Iris pigment epithelial cell (primary cell): ENCODE data around the gene GSN.
A peak's percentile ranks its signal among the peaks of the same experiment; 100 is the strongest.

Experiments
- DNase-seq: peaks from one replicate; pipeline ENCODE4 v3.0.0-alpha.2; 2011; ENCODE audit warnings: low read depth

The GSN gene

GRCh38 chr9:121303456-121304451 lies 35.8 kb downstream of the GSN start:
- DNase-seq = no peak

DNA sequence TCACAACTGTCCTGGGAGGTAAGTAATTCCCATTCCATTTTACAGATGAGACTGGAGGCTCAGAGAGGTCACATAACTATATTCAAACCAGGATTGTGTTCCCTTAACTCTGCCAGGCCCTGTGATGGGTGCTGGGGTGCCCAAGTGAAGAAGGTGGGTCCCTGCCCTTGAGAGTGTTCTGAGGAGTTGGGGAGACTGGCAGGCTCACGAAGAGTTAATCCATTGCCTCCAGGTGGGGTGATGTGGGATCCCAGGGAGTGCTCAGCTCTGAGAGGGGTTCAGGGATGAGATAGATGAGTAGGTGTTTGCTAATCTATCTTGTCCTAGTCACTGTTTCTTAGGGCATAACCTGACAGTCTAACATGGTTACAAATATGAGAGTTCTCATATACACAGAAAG lies 36.7 kb downstream of the GSN start:
- no peak for DNase-seq

DNA sequence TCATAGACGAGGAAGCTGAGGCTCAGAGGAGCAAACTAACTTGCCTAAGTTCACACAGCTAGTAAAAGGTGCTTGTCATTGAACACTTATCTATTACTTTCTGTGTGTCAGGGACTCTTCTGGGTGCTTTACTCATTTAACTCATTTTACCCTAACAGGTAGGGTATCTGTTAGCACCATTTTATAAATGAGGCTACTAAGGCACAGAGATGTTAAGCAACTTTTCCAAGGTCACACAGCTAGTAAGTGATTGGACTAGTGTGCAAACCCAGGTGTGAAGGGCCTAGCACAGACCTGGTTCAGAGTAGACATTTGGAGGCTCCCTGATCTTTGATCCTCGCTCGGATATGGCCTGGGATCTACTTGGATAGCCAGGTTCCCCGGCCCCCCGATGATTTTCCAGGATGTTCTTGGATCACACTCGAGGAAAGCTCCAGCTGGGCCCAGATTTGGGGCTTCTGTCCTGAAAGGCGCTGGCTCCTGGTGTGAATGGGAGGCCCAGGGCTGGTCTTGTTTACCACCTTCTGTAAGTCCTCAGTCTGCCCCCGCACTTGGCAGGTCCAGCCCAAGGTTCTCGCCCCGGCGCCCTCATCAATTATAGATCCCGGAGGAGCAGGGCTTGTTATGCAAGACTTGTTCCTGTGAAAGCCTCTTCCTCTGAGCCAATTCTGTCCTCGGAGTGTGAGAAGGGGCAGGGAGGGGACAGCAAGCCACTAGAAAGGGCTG lies 37.5 kb downstream of the GSN start:
- no peak for DNase-seq

DNA sequence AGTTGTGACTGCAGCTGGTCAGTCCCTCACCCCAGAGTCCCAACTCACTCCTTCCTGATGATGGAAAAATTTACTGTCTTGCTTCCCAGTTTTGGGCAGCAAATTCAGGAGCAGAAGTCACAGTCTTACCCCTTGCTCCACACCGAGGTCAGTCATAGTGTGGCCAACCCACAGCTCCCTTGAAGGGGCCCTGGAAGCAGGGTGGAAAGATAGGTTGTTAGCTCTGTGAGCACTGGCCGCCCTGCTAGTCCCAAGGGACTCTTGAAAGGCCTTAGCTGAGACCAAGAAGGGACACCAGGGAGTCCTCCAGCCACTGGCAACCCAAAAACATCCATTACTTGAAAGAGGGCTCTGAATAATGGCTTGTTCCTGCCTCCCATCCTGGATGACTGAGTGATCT lies 40.0 kb downstream of the GSN start:
- no peak for DNase-seq

DNA sequence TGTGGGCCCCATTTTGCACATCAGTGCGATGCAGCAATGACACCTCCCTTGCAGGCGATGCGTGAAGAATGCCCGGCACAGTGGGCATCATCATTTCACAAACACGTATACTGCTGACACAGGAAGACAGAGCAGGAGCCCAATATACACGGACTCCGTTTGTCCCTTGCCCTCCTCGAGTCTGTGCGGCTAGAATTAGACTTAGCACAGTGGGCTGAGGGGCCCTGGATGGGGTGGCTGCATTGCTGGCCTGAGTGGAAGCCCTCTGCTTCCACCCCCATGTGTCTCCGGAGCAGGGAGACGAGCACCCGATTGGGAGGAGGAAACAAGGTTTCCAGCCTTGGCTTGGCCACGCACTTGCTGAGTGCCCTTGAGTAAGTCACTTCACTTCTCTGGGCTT lies 40.8 kb downstream of the GSN start:
- DNase-seq = no peak

- no peak for DNase-seq
Measured at GRCh38 chr9:121309171-121309570, 41.2 kb downstream of the GSN start.

GRCh38 chr9:121309833-121310425 lies 42.0 kb downstream of the GSN start:
- DNase-seq = no peak

DNA sequence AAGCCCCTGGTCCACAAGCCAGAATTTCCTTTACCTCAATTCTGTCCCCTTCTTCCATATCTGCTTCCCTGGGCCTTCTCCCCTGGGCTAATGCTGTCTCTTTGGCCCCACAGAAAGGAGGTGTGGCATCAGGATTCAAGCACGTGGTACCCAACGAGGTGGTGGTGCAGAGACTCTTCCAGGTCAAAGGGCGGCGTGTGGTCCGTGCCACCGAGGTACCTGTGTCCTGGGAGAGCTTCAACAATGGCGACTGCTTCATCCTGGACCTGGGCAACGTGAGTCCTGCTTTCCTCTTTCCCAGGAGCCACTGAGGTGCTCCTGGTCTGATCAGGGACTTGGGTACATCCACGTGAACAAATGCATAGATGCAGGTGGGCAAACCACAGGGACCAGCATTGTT lies 42.6 kb downstream of the GSN start:
- no peak for DNase-seq

- DNase-seq = no peak
Measured at GRCh38 chr9:121312169-121312568, 44.2 kb downstream of the GSN start.

DNA sequence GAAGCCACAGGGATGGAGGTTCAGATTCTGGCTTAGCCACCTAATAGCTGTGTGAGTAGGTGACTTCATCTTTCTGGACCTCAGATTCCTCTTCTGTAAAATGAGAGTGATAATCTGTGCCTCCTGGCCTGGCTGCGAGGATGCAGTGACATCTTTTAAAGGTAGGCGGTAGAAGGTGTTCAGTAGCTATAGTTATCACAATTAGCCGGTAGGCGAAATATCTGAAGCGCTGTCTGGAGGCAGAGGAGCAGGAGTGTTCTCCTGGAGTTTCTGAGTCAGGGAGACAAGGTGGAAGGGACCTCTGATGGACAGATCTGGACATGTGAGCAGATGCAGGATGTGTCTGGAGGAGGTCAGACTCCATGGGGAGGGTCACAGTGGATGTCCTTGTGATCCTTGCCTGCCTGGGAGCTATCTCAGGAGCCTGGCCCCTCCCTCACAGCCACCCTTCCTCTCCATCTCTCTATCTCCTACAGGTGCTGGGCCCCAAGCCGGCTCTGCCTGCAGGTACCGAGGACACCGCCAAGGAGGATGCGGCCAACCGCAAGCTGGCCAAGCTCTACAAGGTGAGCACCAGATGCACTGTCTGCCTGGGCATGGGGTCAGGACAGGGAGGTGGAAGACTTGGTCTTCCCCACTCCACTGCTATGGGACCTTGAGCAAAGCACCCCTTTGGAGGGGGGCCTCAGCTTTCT lies 45.6 kb downstream of the GSN start:
- no peak for DNase-seq

- no peak for DNase-seq
Measured at GRCh38 chr9:121316378-121316777, 48.4 kb downstream of the GSN start.

- DNase-seq = no peak
Measured at GRCh38 chr9:121316852-121317373, 49.0 kb downstream of the GSN start.

DNA sequence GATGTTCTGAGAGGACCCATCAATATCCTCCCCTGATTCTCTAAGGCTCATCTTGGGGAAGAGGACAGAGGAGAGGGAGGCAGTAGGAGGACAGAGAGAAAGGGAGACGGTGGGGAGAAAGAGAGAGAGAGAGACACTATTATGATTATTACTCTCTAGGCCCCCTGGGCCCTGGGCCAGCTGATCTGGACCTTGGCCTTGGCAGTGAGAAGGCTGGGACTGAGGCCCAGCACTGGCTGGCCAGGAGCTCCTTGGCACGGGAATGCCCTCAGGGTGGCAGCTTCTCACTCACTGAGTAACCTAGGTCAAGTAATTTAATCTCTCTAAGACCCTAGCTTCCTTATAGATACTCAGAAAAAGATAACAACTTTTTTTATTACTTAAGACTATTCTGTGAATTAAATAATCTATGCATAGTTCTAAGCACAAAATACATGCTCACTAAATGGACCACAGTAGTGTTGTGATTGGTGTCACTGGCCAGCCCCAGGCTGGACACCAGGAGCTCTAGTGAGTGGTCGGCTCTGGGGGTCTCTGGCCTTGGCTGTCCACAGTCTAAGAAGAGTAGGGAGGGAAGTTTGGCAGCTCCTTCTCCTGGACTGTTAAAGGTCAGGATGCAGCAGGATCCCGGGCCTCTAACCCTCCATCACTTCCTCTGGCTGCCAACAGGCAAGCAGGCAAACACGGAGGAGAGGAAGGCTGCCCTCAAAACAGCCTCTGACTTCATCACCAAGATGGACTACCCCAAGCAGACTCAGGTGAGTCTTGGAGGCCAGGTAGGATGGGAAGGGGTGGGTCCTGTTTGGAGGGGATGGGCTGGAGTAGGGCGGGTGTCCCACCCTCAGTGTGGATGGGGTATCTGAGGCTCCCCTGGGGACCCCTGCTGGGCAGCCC lies 50.0 kb downstream of the GSN start:
- DNase-seq = no peak

- no peak for DNase-seq
Measured at GRCh38 chr9:121318631-121319382, 50.8 kb downstream of the GSN start.

GRCh38 chr9:121319383-121319780 lies 51.4 kb downstream of the GSN start:
- DNase-seq = no peak

- DNase-seq = peak; percentile 87
Measured at GRCh38 chr9:121321016-121321503, 53.1 kb downstream of the GSN start.

GRCh38 chr9:121322037-121322736 lies 54.2 kb downstream of the GSN start:
- peak; percentile 97 for DNase-seq

DNA sequence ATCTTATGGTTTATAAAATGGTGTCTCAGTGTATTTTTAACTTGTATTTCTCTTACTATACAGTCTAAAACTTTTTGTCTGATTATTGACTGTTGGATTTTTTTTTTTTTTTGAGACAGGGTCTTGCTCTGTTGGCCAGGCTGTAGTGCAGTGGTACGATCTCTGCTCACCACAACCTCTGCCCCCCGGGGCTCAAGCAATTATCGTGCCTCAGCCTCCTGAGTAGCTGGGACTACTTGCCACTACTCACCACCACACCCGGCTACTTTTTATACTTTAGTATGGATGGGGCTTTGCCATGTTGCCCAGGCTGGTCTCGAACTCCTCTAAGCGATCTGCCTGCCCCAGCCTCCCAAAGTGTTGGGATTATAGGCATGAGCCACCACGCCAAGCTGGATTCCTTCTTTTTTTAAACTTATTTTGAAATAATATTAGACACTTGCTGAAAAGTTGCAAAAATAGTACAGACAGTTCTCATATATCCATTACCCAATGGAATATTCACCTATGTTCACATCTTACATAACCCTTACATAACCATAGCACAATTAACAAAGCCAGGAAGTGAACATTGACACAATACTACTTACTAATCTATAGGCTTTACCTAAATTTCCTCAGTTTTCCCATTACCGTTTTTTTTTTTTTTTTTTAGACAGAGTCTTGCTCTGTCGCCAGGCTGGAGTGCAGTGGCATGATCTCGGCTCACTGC lies 54.9 kb downstream of the GSN start:
- DNase-seq = peak; percentile 26
